ES-I3 (cell line): Measurements from ENCODE around the gene EYS.

Source experiments
- H3K36me3 ChIP-seq: 2 replicates; pipeline ENCODE4 v1.6.1; 2013; ENCODE audit warnings: mild to moderate bottlenecking, low read length, control low read depth, moderate library complexity; ENCODE audit not compliant: insufficient read depth
- H3K4me1 ChIP-seq: 2 replicates; pipeline ENCODE4 v1.6.1; 2013; ENCODE audit warnings: mild to moderate bottlenecking, control low read depth, low read length; ENCODE audit not compliant: insufficient read depth
- H3K9ac ChIP-seq: 2 replicates; pipeline ENCODE4 v1.6.1; 2013; ENCODE audit warnings: low read depth, mild to moderate bottlenecking, low read length, moderate library complexity
- H3K9me3 ChIP-seq: 2 replicates; pipeline ENCODE4 v1.6.1; 2013; ENCODE audit warnings: mild to moderate bottlenecking, low read length, moderate library complexity; ENCODE audit not compliant: control insufficient read depth, insufficient read depth

Gene EYS

DNA sequence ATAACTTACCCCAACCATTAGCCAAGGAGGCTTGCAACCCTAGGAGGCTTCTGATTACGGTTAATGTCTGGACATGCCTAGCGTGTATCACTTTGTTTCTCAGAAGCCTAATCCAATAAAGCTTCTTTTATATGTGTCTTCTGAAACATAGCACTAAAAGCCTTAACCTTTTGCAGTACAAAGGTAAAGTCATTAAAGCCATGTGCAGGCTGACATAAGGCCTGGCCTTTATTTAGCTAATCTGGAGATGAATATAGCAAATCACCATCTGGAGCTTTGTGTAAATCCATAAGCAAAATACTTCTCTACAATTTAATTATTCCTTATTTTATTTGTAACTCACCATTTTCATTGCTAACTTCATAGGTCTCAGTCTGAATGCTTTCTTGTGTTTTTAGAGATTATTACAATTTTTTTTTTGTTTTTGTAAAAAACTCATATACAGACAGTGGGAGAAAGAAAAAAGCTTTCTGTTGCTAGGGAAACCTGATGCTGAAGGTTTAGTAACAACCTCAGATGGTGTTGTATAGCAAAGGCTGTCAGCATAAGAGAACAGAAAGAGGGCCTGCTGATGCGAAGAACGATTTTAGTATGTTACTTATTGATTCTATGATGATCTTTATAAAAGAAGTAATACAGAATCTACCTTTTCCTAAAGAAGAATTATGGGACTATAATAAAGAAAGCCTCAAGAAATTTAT is at the start of gene EYS:
Gene EYS (minus strand): TSS at position 101 of the 701 bp plus-strand sequence. CDS start 211,816 bp downstream, outside the sequence.
- no peaks in the 10 kb centered on the region for H3K9me3 ChIP-seq
- H3K36me3 ChIP-seq = no peaks in the 10 kb centered on the region
- no peaks in the 10 kb centered on the region for H3K4me1 ChIP-seq

GRCh38 chr6:65746302-65746701 is 39.3 kb upstream of the EYS start:
- no peaks in the 10 kb centered on the region for H3K36me3 ChIP-seq
- H3K9me3 ChIP-seq = no peaks in the 10 kb centered on the region
- no peak overlapping the region for H3K9ac ChIP-seq
- no peaks in the 10 kb centered on the region for H3K4me1 ChIP-seq

More for the DNA sequence above, at the start of gene EYS:
- no peak within 1 kb of the TSS for H3K9ac ChIP-seq

DNA sequence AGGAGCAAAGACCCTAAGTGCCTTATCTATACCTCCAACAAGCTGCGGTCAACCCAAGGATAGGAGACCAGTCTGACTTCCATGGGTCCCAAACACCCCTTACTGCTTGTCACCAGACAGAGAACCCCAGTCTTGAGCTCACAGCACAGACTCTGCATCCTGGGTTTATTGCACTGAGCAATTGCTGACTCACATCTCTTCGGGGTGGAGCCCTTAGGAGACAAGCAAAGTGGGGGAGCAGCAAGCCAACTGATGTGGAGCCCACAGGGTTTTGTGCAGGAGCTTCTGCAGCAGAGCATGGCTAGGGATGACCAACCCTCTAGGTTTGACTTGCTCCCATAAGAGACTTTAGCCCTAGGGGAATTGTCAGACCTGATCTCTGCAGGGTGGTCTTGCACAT is 38.6 kb upstream of the EYS start:
- Histone ChIP-seq H3K4me1 (no peaks in the 10 kb centered on the region), H3K36me3 (no peaks in the 10 kb centered on the region), H3K9ac (no peak overlapping the region), H3K9me3 (no peaks in the 10 kb centered on the region)

- H3K36me3 ChIP-seq = no peaks in the 10 kb centered on the region
- H3K4me1 ChIP-seq = no peaks in the 10 kb centered on the region
- no peaks in the 10 kb centered on the region for H3K9me3 ChIP-seq
- no peak overlapping the region for H3K9ac ChIP-seq
Measured at GRCh38 chr6:65728879-65729479, 22.0 kb upstream of the EYS start.

GRCh38 chr6:65719101-65719500 is 12.1 kb upstream of the EYS start:
- Histone ChIP-seq H3K9me3 (no peaks in the 10 kb centered on the region), H3K9ac (no peak overlapping the region), H3K4me1 (no peaks in the 10 kb centered on the region), H3K36me3 (no peaks in the 10 kb centered on the region)

DNA sequence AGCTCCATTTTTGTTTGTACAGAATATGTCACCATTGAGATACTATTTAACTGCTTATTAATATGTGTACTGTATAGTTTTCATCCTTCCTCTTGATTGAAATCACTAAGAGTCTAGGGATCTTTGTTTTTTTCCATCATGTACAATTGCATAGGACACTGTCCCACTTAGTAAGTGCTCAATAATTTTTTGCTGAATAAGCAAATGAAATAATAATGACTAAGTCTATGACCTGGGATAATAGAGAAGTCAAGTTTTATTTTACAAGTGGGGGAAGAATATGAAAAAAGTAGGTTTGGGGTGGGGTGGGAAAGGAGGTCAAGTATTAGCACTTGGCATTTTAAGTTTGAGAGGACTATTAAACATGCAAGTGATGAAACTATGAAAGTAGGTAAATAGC is 4.5 kb upstream of the EYS start:
- Histone ChIP-seq H3K36me3 (no peaks in the 10 kb centered on the region), H3K9me3 (no peaks in the 10 kb centered on the region), H3K4me1 (no peaks in the 10 kb centered on the region), H3K9ac (no peak overlapping the region)

- H3K9ac ChIP-seq = no peak overlapping the region
- no peaks in the 10 kb centered on the region for H3K4me1 ChIP-seq
- H3K36me3 ChIP-seq = no peaks in the 10 kb centered on the region
- H3K9me3 ChIP-seq = no peaks in the 10 kb centered on the region
Measured at GRCh38 chr6:65709099-65709830, 2.2 kb upstream of the EYS start.

DNA sequence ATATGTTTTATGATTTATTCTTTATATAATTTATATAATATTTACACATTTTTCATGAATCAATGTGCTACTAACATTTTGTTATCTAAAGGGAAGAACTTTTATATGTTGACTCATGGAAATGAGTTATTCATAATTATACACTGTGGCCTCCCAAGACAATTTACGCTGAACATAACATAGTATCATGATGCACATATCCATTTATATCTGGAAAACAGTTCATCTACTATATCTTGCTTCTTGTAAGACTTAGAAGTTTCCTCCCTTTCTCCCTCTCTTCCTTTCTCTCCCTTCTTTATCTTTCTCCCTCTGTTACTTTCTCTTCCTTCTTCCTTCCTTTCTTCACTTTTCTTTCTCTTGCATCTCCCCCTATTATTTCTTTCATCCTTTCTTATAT is 1.1 kb upstream of the EYS start:
- Histone ChIP-seq H3K4me1 (no peaks in the 10 kb centered on the region), H3K36me3 (no peaks in the 10 kb centered on the region), H3K9ac (no peak overlapping the region), H3K9me3 (no peaks in the 10 kb centered on the region)

DNA sequence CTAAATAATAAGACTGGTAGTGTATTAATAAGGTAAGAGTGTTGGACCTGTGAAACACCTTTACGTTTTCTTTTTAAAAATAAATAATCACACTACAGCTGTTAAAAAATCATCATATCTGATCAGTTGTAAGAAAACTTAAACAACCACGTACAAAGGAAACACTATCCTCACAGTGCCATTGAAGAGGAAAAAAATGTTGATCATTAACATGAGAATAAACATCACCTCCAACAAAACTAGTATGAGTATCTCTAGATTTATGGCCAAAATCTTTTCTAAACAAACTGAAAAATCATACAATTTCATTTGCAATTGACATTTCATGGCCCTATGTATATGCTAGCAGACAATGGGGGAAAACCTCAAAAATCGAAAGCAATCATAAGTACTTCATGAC is 590 bp downstream of the EYS start:
- no peaks in the 10 kb centered on the region for H3K4me1 ChIP-seq
- H3K9me3 ChIP-seq = no peaks in the 10 kb centered on the region
- H3K9ac ChIP-seq = no peak overlapping the region
- no peaks in the 10 kb centered on the region for H3K36me3 ChIP-seq

GRCh38 chr6:65701325-65701724 is 5.7 kb downstream of the EYS start:
- Histone ChIP-seq H3K4me1 (no peaks in the 10 kb centered on the region), H3K9ac (no peak overlapping the region), H3K36me3 (no peaks in the 10 kb centered on the region), H3K9me3 (no peaks in the 10 kb centered on the region)

DNA sequence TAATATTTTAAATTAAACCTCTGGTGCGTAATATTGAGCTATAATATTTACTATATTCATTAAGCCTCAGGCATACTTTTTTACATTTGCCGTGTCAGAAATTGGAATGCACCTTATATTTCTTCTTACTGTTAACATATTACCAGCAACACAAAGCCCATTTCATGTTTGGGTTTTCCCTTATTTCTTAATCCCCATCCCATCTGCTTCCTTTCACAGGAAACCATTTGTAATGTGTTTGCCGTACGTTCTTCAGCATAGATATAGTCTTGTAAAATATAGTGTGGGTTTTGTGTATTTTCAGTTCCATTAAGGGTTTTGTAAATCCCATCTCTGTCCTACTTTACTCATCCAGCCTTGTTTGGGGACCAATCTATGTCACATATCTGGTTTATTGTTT is 6.5 kb downstream of the EYS start:
- H3K36me3 ChIP-seq = no peaks in the 10 kb centered on the region
- no peaks in the 10 kb centered on the region for H3K4me1 ChIP-seq
- H3K9me3 ChIP-seq = no peaks in the 10 kb centered on the region
- H3K9ac ChIP-seq = no peak overlapping the region

DNA sequence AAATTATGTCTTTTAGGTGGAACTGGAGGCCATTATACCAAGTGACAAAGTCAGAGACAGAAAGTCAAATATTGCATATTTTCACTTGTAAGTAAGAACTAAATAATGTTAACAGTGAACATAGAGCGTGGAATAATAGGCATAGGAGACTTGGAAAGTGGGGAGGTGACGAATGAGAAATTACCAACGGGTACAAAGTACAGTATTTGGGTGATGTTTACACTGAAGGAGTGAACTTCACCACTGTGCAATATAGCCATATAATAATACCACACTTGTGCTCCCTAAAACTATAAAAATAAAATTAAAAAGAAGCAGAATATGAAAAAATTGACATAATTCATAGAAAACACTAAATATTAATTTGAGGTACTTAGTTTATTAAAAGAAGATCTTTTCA is 14.9 kb downstream of the EYS start:
- Histone ChIP-seq H3K9ac (no peak overlapping the region), H3K36me3 (no peaks in the 10 kb centered on the region), H3K9me3 (no peaks in the 10 kb centered on the region), H3K4me1 (no peaks in the 10 kb centered on the region)

DNA sequence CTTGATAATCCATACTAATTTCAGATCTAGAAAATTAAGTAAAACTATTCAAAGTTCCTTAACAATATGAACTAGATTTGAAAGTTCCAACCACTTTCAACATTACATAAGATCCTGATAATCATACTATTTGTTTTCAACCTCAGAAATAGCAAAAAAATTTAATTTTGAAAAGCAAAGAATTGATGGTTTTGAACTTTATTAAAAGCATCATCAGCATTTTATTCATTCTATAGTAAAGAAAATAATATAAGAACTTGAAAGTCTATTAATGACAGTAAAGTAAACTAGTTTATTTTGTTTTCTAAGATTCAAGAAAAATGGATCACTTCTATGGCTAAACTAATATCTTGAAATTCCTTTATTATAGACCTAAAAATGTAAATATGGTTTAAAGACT is 26.8 kb downstream of the EYS start:
- Histone ChIP-seq H3K9me3 (no peaks in the 10 kb centered on the region), H3K36me3 (no peaks in the 10 kb centered on the region), H3K9ac (no peak overlapping the region), H3K4me1 (no peaks in the 10 kb centered on the region)

DNA sequence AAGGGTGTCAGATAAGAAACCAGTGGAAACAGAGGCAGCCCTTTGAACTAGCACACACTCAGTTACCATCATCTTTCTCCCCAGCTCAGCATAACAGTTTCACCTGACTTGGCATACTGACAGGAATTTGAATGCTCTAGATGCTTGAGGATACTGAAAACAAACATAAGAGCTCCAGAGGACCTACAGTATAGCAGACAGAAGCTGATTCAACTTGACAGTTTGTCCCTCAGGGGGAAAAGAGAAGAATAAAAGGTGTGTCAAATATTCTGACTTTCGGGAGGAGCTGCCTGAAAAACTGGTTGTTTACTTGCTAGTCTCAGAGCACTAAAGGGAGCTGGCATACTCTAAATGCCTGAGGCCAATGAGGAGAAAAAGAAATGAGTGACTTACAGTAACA is 35.1 kb downstream of the EYS start:
- H3K9me3 ChIP-seq = 0 out of 2 replicates have a peak, but pooled peaks cover 4% of the 10 kb centered on the region
- no peaks in the 10 kb centered on the region for H3K4me1 ChIP-seq
- H3K36me3 ChIP-seq = no peaks in the 10 kb centered on the region
- H3K9ac ChIP-seq = no peak overlapping the region
